ENCODE measurements around the gene NR3C1.
A peak's percentile ranks its signal among the peaks of the same experiment; 100 is the strongest.
"Not testable (repeated sequence)": the region's sequence is repeated elsewhere in the genome, so short reads cannot be mapped to it uniquely, and the experiment has no call there.

NR3C1 gene

GRCh38 chr5:143338658-143339366, 64.7 kb downstream of the NR3C1 start:
- DNase-seq (ENCODE audit: low read depth) = peak; percentile 85
- TF ChIP-seq CTCF (IDR thresholded peaks at IDR 0.05; ENCODE audit: low read length, missing control alignments) = no peak
- no peak overlapping the region for H3K4me3 ChIP-seq (replicated peaks; ENCODE audit: low read depth, low read length)

DNA sequence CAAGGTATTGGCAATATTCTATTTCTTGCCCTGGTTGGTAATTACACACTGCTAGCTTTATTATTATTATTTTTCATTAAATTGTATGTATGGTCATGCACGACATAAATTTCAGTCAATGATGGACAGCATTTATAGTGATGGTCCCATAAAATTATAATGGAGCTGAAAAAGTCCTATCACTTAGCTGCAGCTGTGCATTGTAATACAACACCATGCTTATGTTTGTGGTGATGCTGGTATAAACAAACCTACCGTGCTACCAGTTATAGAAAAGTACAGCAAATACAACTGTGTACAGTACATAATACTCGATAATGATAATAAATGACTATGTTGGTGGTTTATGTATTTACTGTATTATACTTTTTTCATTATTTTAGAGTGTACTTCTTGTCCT, 65.5 kb downstream of the NR3C1 start:
- no peak for DNase-seq (ENCODE audit: low read depth)
- TF ChIP-seq CTCF (IDR thresholded peaks at IDR 0.05; ENCODE audit: low read length, missing control alignments) = no peak
- H3K4me3 ChIP-seq (replicated peaks; ENCODE audit: low read depth, low read length) = no peak overlapping the region

DNA sequence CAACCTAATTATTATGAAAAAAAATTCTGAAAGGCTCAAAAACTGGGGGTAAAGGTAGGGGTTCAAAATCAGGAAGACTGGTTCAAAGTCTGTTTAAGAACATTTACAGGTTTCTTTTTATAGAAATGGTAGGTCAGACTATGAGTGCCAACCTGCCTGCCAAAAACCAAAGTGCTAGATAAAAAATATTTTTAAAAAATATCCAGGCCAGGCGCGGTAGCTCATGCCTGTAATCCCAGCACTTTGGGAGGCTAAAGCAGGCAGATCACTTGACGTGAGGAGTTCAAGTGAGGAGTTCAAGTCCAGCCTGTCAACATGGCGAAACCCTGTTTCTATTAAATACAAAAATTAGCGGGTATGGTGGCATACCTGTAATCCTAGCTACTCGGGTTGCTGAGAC, 67.0 kb downstream of the NR3C1 start:
- DNase-seq (ENCODE audit: low read depth) = no peak
- no peak overlapping the region for H3K4me3 ChIP-seq (replicated peaks; ENCODE audit: low read depth, low read length)
- TF ChIP-seq CTCF (IDR thresholded peaks at IDR 0.05; ENCODE audit: low read length, missing control alignments) = no peak

GRCh38 chr5:143334903-143335302, 68.6 kb downstream of the NR3C1 start:
- H3K4me3 ChIP-seq (replicated peaks; ENCODE audit: low read depth, low read length) = no peak overlapping the region
- DNase-seq (ENCODE audit: low read depth) = no peak

GRCh38 chr5:143334380-143334779, 69.1 kb downstream of the NR3C1 start:
- H3K4me3 ChIP-seq (replicated peaks; ENCODE audit: low read depth, low read length); DNase-seq (ENCODE audit: low read depth): not testable (repeated sequence)

More at GRCh38 chr5:143334903-143335302, 68.6 kb downstream of the NR3C1 start:
- no peak for TF ChIP-seq CTCF (IDR thresholded peaks at IDR 0.05; ENCODE audit: low read length, missing control alignments)

GRCh38 chr5:143331956-143332355, 71.5 kb downstream of the NR3C1 start:
- TF ChIP-seq CTCF (IDR thresholded peaks at IDR 0.05; ENCODE audit: low read length, missing control alignments) = no peak
- no peak for DNase-seq (ENCODE audit: low read depth)
- no peak overlapping the region for H3K4me3 ChIP-seq (replicated peaks; ENCODE audit: low read depth, low read length)

- no peak for DNase-seq (ENCODE audit: low read depth)
- no peak for TF ChIP-seq CTCF (IDR thresholded peaks at IDR 0.05; ENCODE audit: low read length, missing control alignments)
- no peak overlapping the region for H3K4me3 ChIP-seq (replicated peaks; ENCODE audit: low read depth, low read length)
These were observed 73.6 kb downstream of the NR3C1 start for GRCh38 chr5:143329843-143330242.
